Measurements from ENCODE around the gene OSGIN1.

- TF ChIP-seq CTCF (IDR thresholded peaks at IDR 0.05), result no peak
- no peak for TF ChIP-seq ZFX (IDR thresholded peaks at IDR 0.05; ENCODE audit: borderline replicate concordance)
Measured at GRCh38 chr16:84014570-84015327, 61.7 kb downstream of the OSGIN1 start.
